Mesendoderm (in vitro differentiated cells): ENCODE measurements around the gene DNAH17.

ENCODE experiments used
- DNase-seq: peaks from one replicate; pipeline ENCODE4 v3.0.0; 2013
- H2AK5ac ChIP-seq: 2 replicates; pipeline ENCODE4 v1.6.1; 2013; ENCODE audit warnings: low read length, inconsistent platforms
- H2BK120ac ChIP-seq: 2 replicates; pipeline ENCODE4 v1.6.1; 2013; ENCODE audit warnings: low read depth, mild to moderate bottlenecking, low read length, moderate library complexity, mixed read lengths
- H2BK15ac ChIP-seq: replicated peaks from 2 replicates; pipeline ENCODE4 v1.6.1; 2013; ENCODE audit warnings: low read depth, mild to moderate bottlenecking, moderate library complexity
- H2BK5ac ChIP-seq: 2 replicates; pipeline ENCODE4 v1.6.1; 2013; ENCODE audit warnings: low read length, inconsistent platforms
- H3K18ac ChIP-seq: 2 replicates; pipeline ENCODE4 v1.6.1; 2013; ENCODE audit warnings: mild to moderate bottlenecking, low read length, mixed read lengths
- H3K23ac ChIP-seq: one replicate; pipeline ENCODE4 v1.6.1; 2013; ENCODE audit warnings: low read length
- H3K27ac ChIP-seq: 2 replicates; pipeline ENCODE4 v1.5.1; 2013; ENCODE audit warnings: low read depth, mild to moderate bottlenecking, inconsistent platforms, low read length, moderate library complexity
- H3K27me3 ChIP-seq: 2 replicates; pipeline ENCODE4 v1.6.1; 2013; ENCODE audit warnings: low read length, control low read depth, mild to moderate bottlenecking, inconsistent platforms; ENCODE audit not compliant: insufficient read depth, poor library complexity
- H3K36me3 ChIP-seq: 2 replicates; pipeline ENCODE4 v1.6.1; 2013; ENCODE audit warnings: low read length, inconsistent platforms; ENCODE audit not compliant: control insufficient read depth, insufficient read depth
- H3K4ac ChIP-seq: one replicate; pipeline ENCODE4 v1.6.1; 2013; ENCODE audit warnings: low read depth, mild to moderate bottlenecking, low read length, moderate library complexity
- H3K4me1 ChIP-seq: 2 replicates; pipeline ENCODE4 v1.6.1; 2013; ENCODE audit warnings: low read depth, low read length, inconsistent platforms; ENCODE audit not compliant: control insufficient read depth
- H3K4me2 ChIP-seq: 2 replicates; pipeline ENCODE4 v1.6.1; 2013; ENCODE audit warnings: low read length
- H3K4me3 ChIP-seq: 2 replicates; pipeline ENCODE4 v1.5.1; 2013; ENCODE audit warnings: mild to moderate bottlenecking, low read length
- H3K56ac ChIP-seq: one replicate; pipeline ENCODE4 v1.6.1; 2013; ENCODE audit warnings: low read length
- H3K79me1 ChIP-seq: 2 replicates; pipeline ENCODE4 v1.6.1; 2013; ENCODE audit warnings: low read length, inconsistent platforms
- H3K79me2 ChIP-seq: 2 replicates; pipeline ENCODE4 v1.6.1; 2013; ENCODE audit warnings: mild to moderate bottlenecking, low read length; ENCODE audit not compliant: control insufficient read depth, insufficient read depth
- H3K9ac ChIP-seq: 2 replicates; pipeline ENCODE4 v1.6.1; 2013; ENCODE audit warnings: low read length, inconsistent platforms
- H4K5ac ChIP-seq: one replicate; pipeline ENCODE4 v1.6.1; 2013; ENCODE audit warnings: low read length
- H4K8ac ChIP-seq: one replicate; pipeline ENCODE4 v1.6.1; 2013; ENCODE audit warnings: low read depth, mild to moderate bottlenecking, control low read depth, low read length, moderate library complexity
- WGBS: extraction: QIAGEN DNeasy Blood & Tissue Kit; methylation state at CpG from one replicate; pipeline ENCODE4 v1.1.7; 2013; ENCODE audit warnings: low lambda C conversion rate, missing lambda C conversion rate; ENCODE audit not compliant: insufficient coverage; ENCODE audit errors: extremely low coverage; 5-methylcytosine and 5-hydroxymethylcytosine counted together

The DNAH17 gene

GRCh38 chr17:78390241-78391050 is 186.8 kb downstream of the DNAH17 start:
- Histone ChIP-seq H2BK120ac (no peak overlapping the region), H3K9ac (no peak overlapping the region), H3K4me3 (no peak overlapping the region), H4K5ac (no peak overlapping the region), H3K23ac (no peak overlapping the region), H4K8ac (no peak overlapping the region), H2BK5ac (no peak overlapping the region), H3K4ac (no peak overlapping the region), H3K4me1 (peaks cover 8% of the 10 kb centered on the region), H3K36me3 (no peaks in the 10 kb centered on the region), H2AK5ac (no peak overlapping the region), H3K79me1 (peaks cover 16% of the 10 kb centered on the region), H2BK15ac (no peak overlapping the region), H3K56ac (peak overlapping the region; percentile 10), H3K18ac (no peak overlapping the region), H3K27ac (peak overlapping the region; percentile 6), H3K79me2 (peaks cover 78% of the 10 kb centered on the region), H3K4me2 (no peak overlapping the region), H3K27me3 (no peaks in the 10 kb centered on the region)
- DNase-seq, result peak; percentile 96
- WGBS, result no CpG with 5 or more reads among the region's 15 CpGs

- no peak overlapping the region for H3K56ac ChIP-seq
- H3K4me2 ChIP-seq, result no peak overlapping the region
- no peak overlapping the region for H2BK120ac ChIP-seq
- no peaks in the 10 kb centered on the region for H3K36me3 ChIP-seq
- H2AK5ac ChIP-seq, result no peak overlapping the region
- H3K27me3 ChIP-seq, result no peaks in the 10 kb centered on the region
- no peak overlapping the region for H4K8ac ChIP-seq
- no peak overlapping the region for H4K5ac ChIP-seq
- H2BK5ac ChIP-seq, result no peak overlapping the region
- WGBS, result no CpG with 5 or more reads among the region's 10 CpGs
- no peak overlapping the region for H3K23ac ChIP-seq
- no peak overlapping the region for H3K4ac ChIP-seq
- peaks cover 81% of the 10 kb centered on the region for H3K79me2 ChIP-seq
- peaks cover 9% of the 10 kb centered on the region for H3K4me1 ChIP-seq
- no peak for DNase-seq
- no peak overlapping the region for H2BK15ac ChIP-seq
- H3K27ac ChIP-seq, result no peak overlapping the region
- no peak overlapping the region for H3K9ac ChIP-seq
- no peak overlapping the region for H3K18ac ChIP-seq
- H3K79me1 ChIP-seq, result peaks cover 8% of the 10 kb centered on the region
- H3K4me3 ChIP-seq, result no peak overlapping the region
Observed at GRCh38 chr17:78387977-78388941, 188.9 kb downstream of the DNAH17 start.

- no peak overlapping the region for H2AK5ac ChIP-seq
- no peak overlapping the region for H4K8ac ChIP-seq
- H3K4ac ChIP-seq, result no peak overlapping the region
- no peak overlapping the region for H3K56ac ChIP-seq
- H3K27me3 ChIP-seq, result no peaks in the 10 kb centered on the region
- H2BK5ac ChIP-seq, result no peak overlapping the region
- H3K79me1 ChIP-seq, result peaks cover 14% of the 10 kb centered on the region
- H3K36me3 ChIP-seq, result no peaks in the 10 kb centered on the region
- no peak overlapping the region for H2BK15ac ChIP-seq
- H3K4me3 ChIP-seq, result no peak overlapping the region
- no CpG with 5 or more reads among the region's 23 CpGs for WGBS
- no peak overlapping the region for H3K27ac ChIP-seq
- DNase-seq, result no peak
- H3K18ac ChIP-seq, result no peak overlapping the region
- no peak overlapping the region for H2BK120ac ChIP-seq
- H3K4me1 ChIP-seq, result peaks cover 17% of the 10 kb centered on the region
- no peak overlapping the region for H3K4me2 ChIP-seq
- H3K79me2 ChIP-seq, result peaks cover 81% of the 10 kb centered on the region
- no peak overlapping the region for H3K23ac ChIP-seq
- H3K9ac ChIP-seq, result no peak overlapping the region
- H4K5ac ChIP-seq, result no peak overlapping the region
Observed at GRCh38 chr17:78384479-78385175, 192.6 kb downstream of the DNAH17 start.

- H3K23ac ChIP-seq, result peak overlapping the region; percentile 3
- H2BK15ac ChIP-seq, result no peak overlapping the region
- H3K56ac ChIP-seq, result peak overlapping the region; percentile 15
- H4K5ac ChIP-seq, result no peak overlapping the region
- no peak overlapping the region for H3K18ac ChIP-seq
- peaks cover 17% of the 10 kb centered on the region for H3K79me1 ChIP-seq
- H3K79me2 ChIP-seq, result peaks cover 87% of the 10 kb centered on the region
- no peak overlapping the region for H3K4ac ChIP-seq
- H3K36me3 ChIP-seq, result no peaks in the 10 kb centered on the region
- no peak overlapping the region for H2AK5ac ChIP-seq
- no peak overlapping the region for H3K9ac ChIP-seq
- no peak overlapping the region for H4K8ac ChIP-seq
- DNase-seq, result no peak
- no peak overlapping the region for H2BK5ac ChIP-seq
- no peak overlapping the region for H3K4me2 ChIP-seq
- no peak overlapping the region for H3K27ac ChIP-seq
- no peak overlapping the region for H2BK120ac ChIP-seq
- no peak overlapping the region for H3K4me3 ChIP-seq
- H3K27me3 ChIP-seq, result no peaks in the 10 kb centered on the region
- H3K4me1 ChIP-seq, result peaks cover 19% of the 10 kb centered on the region
- no CpG with 5 or more reads among the region's 15 CpGs for WGBS
Observed at GRCh38 chr17:78383725-78384471, 193.3 kb downstream of the DNAH17 start.

GRCh38 chr17:78381601-78382232 is 195.5 kb downstream of the DNAH17 start:
- no CpG with 5 or more reads among the region's 12 CpGs for WGBS
- DNase-seq, result peak; percentile 88

More at GRCh38 chr17:78381601-78382232, 195.5 kb downstream of the DNAH17 start:
- Histone ChIP-seq H2BK15ac (no peak overlapping the region), H3K18ac (no peak overlapping the region), H3K56ac (peak overlapping the region; percentile 65), H3K4ac (no peak overlapping the region), H3K23ac (no peak overlapping the region), H3K4me2 (peak overlapping the region; percentile 4), H2BK5ac (peak overlapping the region; percentile 23), H4K8ac (no peak overlapping the region), H3K4me3 (no peak overlapping the region), H4K5ac (no peak overlapping the region), H3K27ac (peak overlapping the region; percentile 71), H2BK120ac (no peak overlapping the region), H3K27me3 (no peaks in the 10 kb centered on the region), H2AK5ac (no peak overlapping the region), H3K4me1 (peaks cover 19% of the 10 kb centered on the region), H3K79me1 (peaks cover 17% of the 10 kb centered on the region), H3K36me3 (no peaks in the 10 kb centered on the region), H3K79me2 (peaks cover 72% of the 10 kb centered on the region), H3K9ac (peak overlapping the region; percentile 45)
